ENCODE results near the gene TCP10L.

The TCP10L gene

GRCh38 chr21:32603131-32603530 lies 17.8 kb upstream of the TCP10L start:
- TF ChIP-seq POLR2AphosphoS5 (IDR thresholded peaks at IDR 0.05; ENCODE audit: low read depth, low read length) = no peak
- TF ChIP-seq TAF1 (IDR thresholded peaks at IDR 0.05; ENCODE audit: borderline replicate concordance, low read depth, low read length) = no peak
- no peak for TF ChIP-seq POLR2A (IDR thresholded peaks at IDR 0.05; ENCODE audit: low read depth, low read length)
- DNase-seq (ENCODE audit: insufficient read length) (no peak), FAIRE-seq (no peak)

GRCh38 chr21:32602099-32602498 lies 16.8 kb upstream of the TCP10L start:
- no peak for TF ChIP-seq TAF1 (IDR thresholded peaks at IDR 0.05; ENCODE audit: borderline replicate concordance, low read depth, low read length)
- TF ChIP-seq POLR2AphosphoS5 (IDR thresholded peaks at IDR 0.05; ENCODE audit: low read depth, low read length) = no peak
- no peak for TF ChIP-seq POLR2A (IDR thresholded peaks at IDR 0.05; ENCODE audit: low read depth, low read length)
- FAIRE-seq = no peak
- no peak for DNase-seq (ENCODE audit: insufficient read length)

GRCh38 chr21:32599526-32599925 lies 14.2 kb upstream of the TCP10L start:
- TF ChIP-seq TAF1 (IDR thresholded peaks at IDR 0.05; ENCODE audit: borderline replicate concordance, low read depth, low read length) = no peak
- no peak for TF ChIP-seq POLR2AphosphoS5 (IDR thresholded peaks at IDR 0.05; ENCODE audit: low read depth, low read length)
- TF ChIP-seq POLR2A (IDR thresholded peaks at IDR 0.05; ENCODE audit: low read depth, low read length) = no peak
- DNase-seq (ENCODE audit: insufficient read length) (no peak), FAIRE-seq (no peak)

GRCh38 chr21:32599091-32599490 lies 13.8 kb upstream of the TCP10L start:
- no peak for FAIRE-seq
- TF ChIP-seq POLR2AphosphoS5 (IDR thresholded peaks at IDR 0.05; ENCODE audit: low read depth, low read length) = no peak
- TF ChIP-seq TAF1 (IDR thresholded peaks at IDR 0.05; ENCODE audit: borderline replicate concordance, low read depth, low read length) = no peak
- no peak for TF ChIP-seq POLR2A (IDR thresholded peaks at IDR 0.05; ENCODE audit: low read depth, low read length)
- no peak for DNase-seq (ENCODE audit: insufficient read length)

- DNase-seq (ENCODE audit: insufficient read length) (no peak), FAIRE-seq (no peak)
- TF ChIP-seq POLR2AphosphoS5 (IDR thresholded peaks at IDR 0.05; ENCODE audit: low read depth, low read length) = no peak
- no peak for TF ChIP-seq POLR2A (IDR thresholded peaks at IDR 0.05; ENCODE audit: low read depth, low read length)
Measured at GRCh38 chr21:32597205-32597604, 11.9 kb upstream of the TCP10L start.

GRCh38 chr21:32595431-32595830 lies 10.1 kb upstream of the TCP10L start:
- no peak for DNase-seq (ENCODE audit: insufficient read length)
- FAIRE-seq = no peak

GRCh38 chr21:32593690-32594089 lies 8.4 kb upstream of the TCP10L start:
- FAIRE-seq = no peak
- DNase-seq (ENCODE audit: insufficient read length) = no peak
- no peak for TF ChIP-seq TAF1 (IDR thresholded peaks at IDR 0.05; ENCODE audit: borderline replicate concordance, low read depth, low read length)
- TF ChIP-seq POLR2AphosphoS5 (IDR thresholded peaks at IDR 0.05; ENCODE audit: low read depth, low read length) = no peak
- no peak for TF ChIP-seq POLR2A (IDR thresholded peaks at IDR 0.05; ENCODE audit: low read depth, low read length)

More at GRCh38 chr21:32595431-32595830, 10.1 kb upstream of the TCP10L start:
- TF ChIP-seq POLR2AphosphoS5 (IDR thresholded peaks at IDR 0.05; ENCODE audit: low read depth, low read length) (no peak), TAF1 (IDR thresholded peaks at IDR 0.05; ENCODE audit: borderline replicate concordance, low read depth, low read length) (no peak), POLR2A (IDR thresholded peaks at IDR 0.05; ENCODE audit: low read depth, low read length) (no peak)

GRCh38 chr21:32592929-32593502 lies 7.7 kb upstream of the TCP10L start:
- no peak for DNase-seq (ENCODE audit: insufficient read length)
- no peak for FAIRE-seq
- no peak for TF ChIP-seq TAF1 (IDR thresholded peaks at IDR 0.05; ENCODE audit: borderline replicate concordance, low read depth, low read length)
- TF ChIP-seq POLR2AphosphoS5 (IDR thresholded peaks at IDR 0.05; ENCODE audit: low read depth, low read length) = no peak
- no peak for TF ChIP-seq POLR2A (IDR thresholded peaks at IDR 0.05; ENCODE audit: low read depth, low read length)

GRCh38 chr21:32590130-32590529 lies 4.8 kb upstream of the TCP10L start:
- DNase-seq (ENCODE audit: insufficient read length) (no peak), FAIRE-seq (no peak)
- TF ChIP-seq POLR2A (IDR thresholded peaks at IDR 0.05; ENCODE audit: low read depth, low read length) = no peak
- TF ChIP-seq TAF1 (IDR thresholded peaks at IDR 0.05; ENCODE audit: borderline replicate concordance, low read depth, low read length) = no peak
- no peak for TF ChIP-seq POLR2AphosphoS5 (IDR thresholded peaks at IDR 0.05; ENCODE audit: low read depth, low read length)

GRCh38 chr21:32587651-32588050 lies 2.3 kb upstream of the TCP10L start:
- DNase-seq (ENCODE audit: insufficient read length) = no peak
- TF ChIP-seq POLR2A (IDR thresholded peaks at IDR 0.05; ENCODE audit: low read depth, low read length) = no peak
- no peak for TF ChIP-seq POLR2AphosphoS5 (IDR thresholded peaks at IDR 0.05; ENCODE audit: low read depth, low read length)
- no peak for TF ChIP-seq TAF1 (IDR thresholded peaks at IDR 0.05; ENCODE audit: borderline replicate concordance, low read depth, low read length)

GRCh38 chr21:32587120-32587519 lies 1.8 kb upstream of the TCP10L start:
- no peak for FAIRE-seq
- no peak for DNase-seq (ENCODE audit: insufficient read length)

More at GRCh38 chr21:32587651-32588050, 2.3 kb upstream of the TCP10L start:
- no peak for FAIRE-seq

GRCh38 chr21:32585970-32586369 lies 647 bp upstream of the TCP10L start:
- FAIRE-seq = no peak
- no peak for DNase-seq (ENCODE audit: insufficient read length)
- TF ChIP-seq POLR2A (IDR thresholded peaks at IDR 0.05; ENCODE audit: low read depth, low read length) (no peak), POLR2AphosphoS5 (IDR thresholded peaks at IDR 0.05; ENCODE audit: low read depth, low read length) (no peak), TAF1 (IDR thresholded peaks at IDR 0.05; ENCODE audit: borderline replicate concordance, low read depth, low read length) (no peak)

More at GRCh38 chr21:32587120-32587519, 1.8 kb upstream of the TCP10L start:
- TF ChIP-seq POLR2A (IDR thresholded peaks at IDR 0.05; ENCODE audit: low read depth, low read length) = no peak
- no peak for TF ChIP-seq TAF1 (IDR thresholded peaks at IDR 0.05; ENCODE audit: borderline replicate concordance, low read depth, low read length)
- TF ChIP-seq POLR2AphosphoS5 (IDR thresholded peaks at IDR 0.05; ENCODE audit: low read depth, low read length) = no peak
